DMS114 treated with DMSO at 0.1 percent for 48 hours (cell line): Measurements from ENCODE around the gene TM4SF20.

Source experiments
- DNase-seq: peaks from one replicate; lab custom pipeline; 2025; ENCODE audit not compliant: unreplicated experiment; lab: John Stamatoyannopoulos, UW

The TM4SF20 gene, protein sequence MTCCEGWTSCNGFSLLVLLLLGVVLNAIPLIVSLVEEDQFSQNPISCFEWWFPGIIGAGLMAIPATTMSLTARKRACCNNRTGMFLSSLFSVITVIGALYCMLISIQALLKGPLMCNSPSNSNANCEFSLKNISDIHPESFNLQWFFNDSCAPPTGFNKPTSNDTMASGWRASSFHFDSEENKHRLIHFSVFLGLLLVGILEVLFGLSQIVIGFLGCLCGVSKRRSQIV

GRCh38 chr2:227379095-227379494 is at the start of gene TM4SF20:
Gene TM4SF20, minus strand, starts transcription at chr2:227379306. Its CDS starts 38 bp downstream, at chr2:227379268.
- DNase-seq: no peak

DNA sequence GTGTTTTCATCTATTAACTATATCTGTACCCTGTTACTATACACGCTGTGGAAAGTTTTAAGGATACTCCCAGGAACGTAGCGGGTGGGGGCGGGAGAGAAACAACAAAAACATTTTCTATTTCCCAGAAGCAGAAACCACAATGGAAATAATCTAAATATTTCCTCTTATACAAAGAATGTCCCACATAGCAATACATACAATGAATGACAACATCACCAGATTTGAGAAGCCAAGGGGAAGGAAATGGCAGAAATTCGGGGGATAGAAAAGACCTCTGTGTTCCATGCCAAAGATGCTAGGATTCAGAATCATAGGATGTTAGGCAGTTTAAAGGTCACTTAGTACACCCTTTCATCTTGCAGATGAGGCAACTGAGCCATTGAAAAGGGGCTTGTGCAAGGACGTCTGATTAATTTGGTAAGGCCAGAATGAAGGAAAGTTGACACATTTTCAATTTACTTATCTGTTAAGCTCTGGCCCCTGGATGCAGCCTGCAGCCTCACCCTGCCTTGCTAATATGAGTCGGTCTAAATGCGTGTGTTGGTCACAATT is 49.7 kb upstream of the TM4SF20 start:
- no peak for DNase-seq

GRCh38 chr2:227423656-227424499 is 44.8 kb upstream of the TM4SF20 start:
- no peak for DNase-seq

DNA sequence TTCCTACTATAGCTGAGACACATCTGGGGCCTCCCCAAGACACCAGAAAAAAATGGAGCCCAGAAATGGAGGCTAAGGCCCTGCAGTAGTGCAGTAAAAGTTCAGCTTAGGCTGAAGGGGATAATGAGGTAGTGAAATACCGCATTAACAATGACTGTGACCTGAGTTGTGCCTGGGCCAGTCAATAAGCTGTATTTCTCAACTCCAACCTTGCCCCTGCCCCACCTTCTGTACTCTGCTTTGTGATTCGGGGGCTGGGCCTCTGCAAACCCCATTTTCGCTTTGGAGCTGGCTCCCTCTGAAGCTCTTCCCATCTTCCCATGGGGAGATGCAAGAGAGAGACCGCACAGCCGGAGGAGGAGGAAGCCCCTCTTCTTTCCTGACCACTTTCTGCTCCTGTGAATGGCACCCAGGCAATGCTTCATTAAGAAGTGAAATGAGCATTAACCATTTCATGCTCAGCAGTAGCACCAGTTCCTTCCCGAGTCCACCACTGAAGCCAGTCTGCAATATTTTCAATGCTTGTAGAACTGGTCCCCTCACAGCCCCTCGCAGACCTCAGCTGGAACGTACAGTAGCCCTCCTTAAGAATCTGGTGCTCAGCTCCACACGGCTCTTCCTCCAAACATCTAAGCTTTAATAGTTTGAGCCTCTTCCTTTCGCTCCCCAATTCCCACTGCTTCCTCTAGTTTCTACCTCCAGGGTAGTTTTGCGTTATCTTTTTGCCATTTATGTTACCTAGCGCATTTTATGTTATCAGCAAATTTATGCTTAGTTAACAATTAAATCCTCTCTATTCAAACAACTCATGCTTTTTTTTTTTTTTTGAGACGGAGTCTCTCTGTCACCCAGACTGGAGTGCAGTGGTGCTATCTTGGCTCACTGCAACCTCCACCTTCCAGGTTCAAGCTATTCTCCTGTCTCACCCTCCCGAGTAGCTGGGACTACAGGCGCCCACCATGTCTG is 41.3 kb upstream of the TM4SF20 start:
- no peak for DNase-seq

- DNase-seq: no peak
These were observed 37.6 kb upstream of the TM4SF20 start for GRCh38 chr2:227416701-227417100.

GRCh38 chr2:227415538-227416424 is 36.7 kb upstream of the TM4SF20 start:
- DNase-seq: no peak

GRCh38 chr2:227414846-227415245 is 35.7 kb upstream of the TM4SF20 start:
- no peak for DNase-seq

DNA sequence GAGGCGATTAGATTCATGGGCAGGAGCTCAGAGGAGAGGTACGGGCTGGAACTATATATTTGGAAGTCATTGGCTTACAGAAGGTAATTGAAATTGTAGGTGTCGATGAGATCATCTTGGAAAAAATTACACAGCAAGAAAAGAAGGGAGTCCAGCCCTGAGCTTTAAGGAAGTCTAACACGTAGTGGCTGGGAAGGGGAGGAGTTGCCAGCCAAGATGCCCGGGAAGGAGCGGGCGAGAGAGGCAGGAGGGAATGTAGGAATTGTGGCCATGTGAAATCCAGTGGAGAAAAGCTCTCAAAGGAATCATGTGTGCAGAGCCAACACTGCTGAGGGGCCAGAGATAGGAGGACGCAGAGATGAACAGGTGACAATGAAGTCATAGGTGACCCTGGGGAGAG is 34.3 kb upstream of the TM4SF20 start:
- DNase-seq: no peak

- DNase-seq: no peak
These were observed 33.8 kb upstream of the TM4SF20 start for GRCh38 chr2:227412877-227413276.

- DNase-seq: no peak
These were observed 32.9 kb upstream of the TM4SF20 start for GRCh38 chr2:227411990-227412350.

GRCh38 chr2:227411320-227411989 is 32.3 kb upstream of the TM4SF20 start:
- no peak for DNase-seq

- no peak for DNase-seq
These were observed 31.1 kb upstream of the TM4SF20 start for GRCh38 chr2:227410191-227410590.

DNA sequence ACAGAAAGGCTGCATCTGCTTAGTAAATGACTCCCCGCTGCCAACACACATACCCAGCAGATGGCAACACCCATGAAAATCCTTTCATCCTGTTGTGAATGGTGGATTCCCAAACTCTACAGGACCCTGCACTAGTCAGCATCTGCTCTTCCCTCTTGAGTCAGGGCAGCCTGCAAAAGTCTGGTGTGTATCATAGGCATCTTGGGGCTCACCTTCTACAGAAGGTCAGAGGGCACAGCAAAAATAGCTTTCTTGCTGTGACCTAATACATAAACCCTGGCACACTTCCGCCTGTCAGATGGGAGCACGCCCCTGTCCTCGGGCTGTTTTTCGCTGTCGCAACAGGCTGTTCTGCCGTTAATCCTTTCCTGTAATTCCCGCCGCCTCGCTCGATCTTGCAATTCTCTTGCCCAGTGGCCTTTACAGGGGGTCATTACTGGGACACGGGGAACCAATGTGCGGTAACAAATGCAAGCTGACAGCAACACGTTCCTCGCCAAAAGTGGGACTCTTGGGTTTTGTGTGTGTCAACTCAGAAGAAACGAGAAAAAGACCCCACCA is 28.6 kb upstream of the TM4SF20 start:
- no peak for DNase-seq

- peak; percentile 23 for DNase-seq
These were observed 27.3 kb upstream of the TM4SF20 start for GRCh38 chr2:227406177-227407031.

- DNase-seq: no peak
These were observed 25.6 kb upstream of the TM4SF20 start for GRCh38 chr2:227404585-227405271.

DNA sequence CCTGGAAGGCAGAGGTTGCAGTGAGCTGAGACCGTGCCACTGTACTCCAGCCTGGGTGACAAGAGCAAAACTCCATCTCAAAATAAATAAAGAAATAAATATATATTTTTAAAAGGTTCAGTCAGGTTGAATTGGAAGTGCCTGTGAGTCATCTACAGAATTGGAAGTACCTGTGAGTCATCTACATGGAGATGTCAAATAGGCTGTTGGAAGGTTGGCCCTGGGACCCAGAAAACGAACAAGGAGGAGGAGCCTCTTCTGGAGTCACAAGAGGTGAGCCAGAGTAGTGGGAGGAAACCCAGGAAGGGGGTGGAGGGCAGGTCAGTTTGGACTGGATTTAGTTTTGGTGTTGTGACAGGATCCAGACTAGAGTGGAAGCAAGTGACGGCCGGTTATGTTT is 23.9 kb upstream of the TM4SF20 start:
- no peak for DNase-seq

DNA sequence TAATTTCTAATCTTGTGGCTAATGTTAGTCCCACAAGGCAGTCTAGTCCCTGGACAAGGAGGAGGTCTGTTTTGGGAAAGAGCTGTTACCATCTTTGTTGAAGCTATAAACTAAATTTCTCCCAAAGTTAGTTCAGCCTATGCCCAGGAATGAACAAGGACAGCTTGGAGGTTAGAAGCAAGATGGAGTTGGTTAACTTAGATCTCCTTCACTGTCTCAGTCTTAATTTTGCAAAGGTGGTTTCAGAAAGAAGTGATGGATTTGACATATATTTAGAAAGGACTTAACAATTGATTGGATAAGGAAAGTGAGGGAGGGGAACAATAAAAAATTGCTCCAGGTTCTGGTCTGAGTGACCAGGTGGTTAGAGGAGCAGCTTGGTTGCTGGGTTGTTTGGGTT is 23.2 kb upstream of the TM4SF20 start:
- DNase-seq: no peak

DNA sequence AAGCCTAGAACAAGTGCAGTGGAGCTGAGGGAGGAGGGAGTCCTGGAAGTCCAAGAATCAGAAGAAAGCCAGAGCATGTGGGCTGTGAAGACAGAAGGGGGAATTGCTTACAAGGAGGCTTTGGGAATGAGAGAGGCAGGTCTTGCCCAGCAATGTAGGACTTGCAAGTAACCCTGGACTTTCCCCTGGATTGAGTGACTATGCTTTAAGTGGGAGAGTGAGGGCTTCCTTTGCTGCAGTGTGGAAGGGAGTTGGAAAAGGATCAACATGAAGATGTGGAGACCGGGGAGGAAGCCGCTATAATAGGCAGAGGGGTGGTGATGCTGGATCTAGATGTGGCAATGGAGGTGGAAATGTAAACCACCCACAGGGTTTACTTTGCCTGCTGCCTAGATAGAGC is 22.4 kb upstream of the TM4SF20 start:
- DNase-seq: no peak
